K562 (cell line): ENCODE data around the gene FIBP. TPM values are rescaled to one million over a fixed set of nuclear protein-coding genes. Genes with fewer than 3 reads are reported as not detected.
A peak's percentile ranks its signal among the peaks of the same experiment; 100 is the strongest.

Experiments used
- FUS ChIP-seq: fragments of 200-400 bp; formaldehyde crosslinking; optimal IDR thresholded peaks from 2 replicates; pipeline ENCODE3; 2017; ENCODE audit warnings: low read depth, low read length
- KHSRP ChIP-seq: fragments of 450-650 bp; IDR thresholded peaks from 2 replicates; pipeline ENCODE4 v1.6.1; 2017
- L3MBTL2 ChIP-seq: fragments of 450-650 bp; IDR thresholded peaks from 2 replicates; pipeline ENCODE4 v1.6.1; 2016; ENCODE audit warnings: mild to moderate bottlenecking, moderate library complexity
- MAFG ChIP-seq: fragments of 450-650 bp; conservative IDR thresholded peaks from 2 replicates; pipeline ENCODE4 v1.6.1; 2016; ENCODE audit warnings: missing genetic modification characterization, missing compliant biosample characterization
- MIER1 ChIP-seq: fragments of 450-650 bp; IDR thresholded peaks from 2 replicates; pipeline ENCODE4 v1.6.1; 2016; ENCODE audit warnings: antibody characterized with exemption, mild to moderate bottlenecking, low read depth
- NBN ChIP-seq: fragments of 450-650 bp; IDR thresholded peaks from 2 replicates; pipeline ENCODE4 v1.6.1; 2016; ENCODE audit warnings: low read depth, mild to moderate bottlenecking
- NFIC ChIP-seq: fragments of 450-650 bp; IDR thresholded peaks from 2 replicates; pipeline ENCODE4 v1.6.1; 2017; ENCODE audit warnings: mild to moderate bottlenecking, inconsistent platforms
- NONO ChIP-seq, 2 experiments: fragments of 200-400 bp in 1 of 2; fragments of 450-650 bp in 1 of 2; formaldehyde crosslinking in 1 of 2; IDR thresholded peaks; 2 replicates each; pipeline ENCODE4 v1.6.1; 2017; ENCODE audit warnings: low read depth in 2 of 2, mild to moderate bottlenecking in 2 of 2, moderate library complexity in 2 of 2, low read length in 1 of 2
- PHF8 ChIP-seq: fragments of 200-600 bp; sonication (generic); IDR thresholded peaks from 2 replicates; pipeline ENCODE4 v1.6.1; 2012; ENCODE audit warnings: mixed run types, mild to moderate bottlenecking, inconsistent platforms, low read length, moderate library complexity, borderline replicate concordance
- RBM25 ChIP-seq: fragments of 200-400 bp; formaldehyde crosslinking; IDR thresholded peaks from 2 replicates; pipeline ENCODE4 v1.6.1; 2018; ENCODE audit warnings: low read length, low read depth, moderate library complexity; ENCODE audit not compliant: severe bottlenecking
- TAF15 ChIP-seq: fragments of 200-400 bp; formaldehyde crosslinking; IDR thresholded peaks from 2 replicates; pipeline ENCODE4 v1.6.1; 2017; ENCODE audit warnings: mild to moderate bottlenecking, low read depth, low read length, moderate library complexity
- ZBTB1 ChIP-seq: sonication (generic); formaldehyde crosslinking; IDR thresholded peaks from 2 replicates; pipeline ENCODE4 v1.8.1; 2023; ENCODE audit warnings: missing genetic modification reagents, low read depth, mild to moderate bottlenecking, borderline replicate concordance
- ZNF143 ChIP-seq: sonication (generic); formaldehyde crosslinking; IDR thresholded peaks from 2 replicates; pipeline ENCODE4 v1.9.0; 2022; ENCODE audit warnings: mild to moderate bottlenecking, missing genetic modification reagents
- ZNF384 ChIP-seq: IDR thresholded peaks from 2 replicates; pipeline ENCODE4 v1.6.1; 2012; ENCODE audit warnings: low read depth, low read length, improper control_type of control experiment
- polyA plus RNA-seq, 8 experiments: library from polyadenylated mRNA; depleted of rRNA in 4 of 8; stranded (reverse) in 5 of 8; unstranded in 3 of 8; fragments of >200 nt; fragmentation: Nextera tagmentation in 2 of 8; fragmentation: Illumina TruSeq in 1 of 8; extraction: Ambion mirVana in 2 of 8; extraction: Trizol in 1 of 8; gene quantifications; 2 replicates each; pipeline versions ENCODE4 v1.2.1 to v1.2.3, GENCODE V29; 2011 to 2014; ENCODE audit warnings: inconsistent platforms in 1 of 8, missing spikeins in 1 of 8
- total RNA-seq, 7 experiments: library from RNA; depleted of rRNA in 6 of 7; stranded (reverse); fragments of >200 nt in 6 of 7; fragmentation: Illumina TruSeq in 2 of 7; extraction: Trizol in 2 of 7; gene quantifications; 2 replicates each; pipeline versions ENCODE4 v1.2.1 to v1.2.3, GENCODE V29; 2011 to 2021; ENCODE audit warnings: low replicate concordance in 1 of 7
- TF ChIP-seq, protein P1 (sequence below): fragments of 450-650 bp; IDR thresholded peaks from 2 replicates; pipeline ENCODE4 v1.6.1; 2014; ENCODE audit warnings: low read depth, mild to moderate bottlenecking, moderate library complexity, borderline replicate concordance
- TF ChIP-seq, protein P2 (sequence below): sonication (generic); formaldehyde crosslinking; IDR thresholded peaks from 2 replicates; pipeline ENCODE4 v1.5.0; 2020; ENCODE audit warnings: missing genetic modification reagents
- TF ChIP-seq, protein P3 (sequence below), 2 experiments: IDR thresholded peaks; 2 replicates each; pipeline ENCODE4 v1.6.1; 2011; ENCODE audit warnings: borderline replicate concordance in 1 of 2, control low read depth in 1 of 2, low read depth in 1 of 2, low read length in 1 of 2, mild to moderate bottlenecking in 1 of 2, mixed read lengths in 1 of 2, moderate library complexity in 1 of 2; ENCODE audit not compliant: insufficient read depth in 1 of 2, insufficient read length in 1 of 2, poor library complexity in 1 of 2, severe bottlenecking in 1 of 2; ENCODE audit errors: extremely low read depth in 1 of 2
- TF ChIP-seq, protein P4 (sequence below), 2 experiments: fragments of 450-650 bp in 1 of 2; sonication (generic) in 1 of 2; formaldehyde crosslinking in 1 of 2; IDR thresholded peaks in 1 of 2; conservative IDR thresholded peaks in 1 of 2; 2 replicates each; pipeline versions ENCODE4 v1.6.1 to v1.8.1; 2016 to 2023; ENCODE audit warnings: mild to moderate bottlenecking in 2 of 2, moderate library complexity in 2 of 2, inconsistent platforms in 1 of 2, missing genetic modification reagents in 1 of 2

FIBP gene
- total and polyA plus RNA-seq, 9 of the 15 experiments (the other 6 are each of a cell fraction or from before 2014, with no cell fraction given): 41.2 to 79.2 (median 48.6) TPM

DNA sequence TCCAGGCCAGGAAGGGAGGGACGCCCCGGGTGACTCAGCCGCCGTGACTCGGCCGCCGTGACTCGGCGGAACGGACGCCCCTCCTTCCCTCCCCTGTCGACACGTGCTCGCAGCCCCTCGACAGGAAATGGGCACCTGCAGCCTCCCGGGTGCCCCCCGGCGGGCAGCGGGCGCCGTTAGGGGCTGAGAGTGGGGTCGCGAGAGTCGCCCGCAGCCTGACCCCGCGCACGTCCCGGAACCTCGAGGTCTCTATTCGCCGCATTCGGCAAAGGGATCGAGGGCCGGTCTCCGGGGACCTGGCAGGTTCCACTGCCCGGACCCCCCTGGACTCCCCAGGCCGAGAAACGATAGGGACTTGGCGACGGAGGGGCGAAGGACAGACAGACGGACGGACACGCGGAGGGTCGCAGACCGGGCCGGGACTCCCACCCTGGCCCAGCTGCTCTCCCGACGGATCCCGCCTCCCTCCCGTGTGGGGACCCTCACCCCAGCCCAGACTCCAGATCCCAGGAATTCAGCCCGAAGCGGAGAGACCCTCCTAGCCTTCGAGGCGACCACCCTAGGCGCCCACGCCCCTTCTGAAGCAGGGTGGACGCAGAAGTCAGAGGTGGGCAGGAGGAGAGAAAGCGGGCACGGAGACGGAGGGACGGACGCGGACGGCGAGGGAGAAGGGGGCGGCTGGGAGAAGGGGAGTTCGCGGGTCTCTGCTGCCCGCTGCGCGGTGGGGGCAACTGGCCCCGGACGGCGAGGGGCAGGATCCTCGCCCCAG lies 11.3 kb upstream of the FIBP start (continued):
- TF ChIP-seq RBM25 (no peak), NONO (IDR thresholded peaks at IDR 0.05; ENCODE audit: low read depth in 2 of 2, low read length in 1 of 2) (peak in 1 of 2 experiments; percentile 70; a peak in 3 of 4 replicates), NFIC (peak; percentile 50; the same call in 1 of the 2 replicates), KHSRP (no peak), NBN (0 out of 2 replicates have a peak, but pooled peaks have one; percentile 20), L3MBTL2 (peak; percentile 99), MIER1 (0 out of 2 replicates have a peak, but pooled peaks have one; percentile 39), ZNF143 (CRISPR knock-in tag) (no peak), ZBTB1 (peak; percentile 83), PHF8 (peak; percentile 32; the same call in 1 of the 2 replicates), ZNF384 (no peak), FUS (peak; percentile 93), TAF15 (peak; percentile 29; the same call in 1 of the 2 replicates), MAFG (tag) (peak; percentile 86)
- TF ChIP-seq, protein P1, sequence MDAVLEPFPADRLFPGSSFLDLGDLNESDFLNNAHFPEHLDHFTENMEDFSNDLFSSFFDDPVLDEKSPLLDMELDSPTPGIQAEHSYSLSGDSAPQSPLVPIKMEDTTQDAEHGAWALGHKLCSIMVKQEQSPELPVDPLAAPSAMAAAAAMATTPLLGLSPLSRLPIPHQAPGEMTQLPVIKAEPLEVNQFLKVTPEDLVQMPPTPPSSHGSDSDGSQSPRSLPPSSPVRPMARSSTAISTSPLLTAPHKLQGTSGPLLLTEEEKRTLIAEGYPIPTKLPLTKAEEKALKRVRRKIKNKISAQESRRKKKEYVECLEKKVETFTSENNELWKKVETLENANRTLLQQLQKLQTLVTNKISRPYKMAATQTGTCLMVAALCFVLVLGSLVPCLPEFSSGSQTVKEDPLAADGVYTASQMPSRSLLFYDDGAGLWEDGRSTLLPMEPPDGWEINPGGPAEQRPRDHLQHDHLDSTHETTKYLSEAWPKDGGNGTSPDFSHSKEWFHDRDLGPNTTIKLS: peak; percentile 63; the same call in 1 of the 2 replicates
- TF ChIP-seq, protein P2, sequence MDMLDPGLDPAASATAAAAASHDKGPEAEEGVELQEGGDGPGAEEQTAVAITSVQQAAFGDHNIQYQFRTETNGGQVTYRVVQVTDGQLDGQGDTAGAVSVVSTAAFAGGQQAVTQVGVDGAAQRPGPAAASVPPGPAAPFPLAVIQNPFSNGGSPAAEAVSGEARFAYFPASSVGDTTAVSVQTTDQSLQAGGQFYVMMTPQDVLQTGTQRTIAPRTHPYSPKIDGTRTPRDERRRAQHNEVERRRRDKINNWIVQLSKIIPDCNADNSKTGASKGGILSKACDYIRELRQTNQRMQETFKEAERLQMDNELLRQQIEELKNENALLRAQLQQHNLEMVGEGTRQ (CRISPR knock-in tag): peak; percentile 47; the same call in 1 of the 2 replicates
- TF ChIP-seq, protein P3, sequence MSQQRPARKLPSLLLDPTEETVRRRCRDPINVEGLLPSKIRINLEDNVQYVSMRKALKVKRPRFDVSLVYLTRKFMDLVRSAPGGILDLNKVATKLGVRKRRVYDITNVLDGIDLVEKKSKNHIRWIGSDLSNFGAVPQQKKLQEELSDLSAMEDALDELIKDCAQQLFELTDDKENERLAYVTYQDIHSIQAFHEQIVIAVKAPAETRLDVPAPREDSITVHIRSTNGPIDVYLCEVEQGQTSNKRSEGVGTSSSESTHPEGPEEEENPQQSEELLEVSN (IDR thresholded peaks at IDR 0.05; ENCODE audit: borderline replicate concordance in 1 of 2, extremely low read depth in 1 of 2, insufficient read depth in 1 of 2, insufficient read length in 1 of 2, low read depth in 1 of 2, low read length in 1 of 2, poor library complexity in 1 of 2, severe bottlenecking in 1 of 2): peak; percentile 94 to 97
- TF ChIP-seq, protein P4, sequence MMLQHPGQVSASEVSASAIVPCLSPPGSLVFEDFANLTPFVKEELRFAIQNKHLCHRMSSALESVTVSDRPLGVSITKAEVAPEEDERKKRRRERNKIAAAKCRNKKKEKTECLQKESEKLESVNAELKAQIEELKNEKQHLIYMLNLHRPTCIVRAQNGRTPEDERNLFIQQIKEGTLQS (IDR thresholded peaks at IDR 0.05): peak; percentile 95
- TF ChIP-seq, protein P4 (CRISPR knock-in tag; conservative IDR thresholded peaks at IDR 0.05): peak; percentile 96; the same call in 1 of the 2 replicates
